Uterus (tissue), 4 donors: Measurements from ENCODE around the gene RAB6A. TPM values are rescaled to one million over a fixed set of nuclear protein-coding genes. Genes with fewer than 3 reads are reported as not detected.
"Not testable (repeated sequence)": the region's sequence is repeated elsewhere in the genome, so short reads cannot be mapped to it uniquely, and the experiment has no call there.

Experiments
- DNase-seq, 2 donors: peaks; one replicate each; pipeline ENCODE4 v3.0.0-alpha.2; 2019 to 2020
- H3K27ac ChIP-seq, 2 donors: fragments of 200-600 bp; sonication (generic); 1 replicate in 1 of 2; 2 replicates in 1 of 2; pipeline ENCODE4 v1.5.1; 2016 to 2018
- H3K27me3 ChIP-seq, 2 donors: fragments of 200-600 bp; sonication (generic); one replicate each; pipeline ENCODE4 v1.5.1; 2018 to 2019; ENCODE audit warnings: control low read depth in 1 of 2
- H3K36me3 ChIP-seq, 2 donors: fragments of 200-600 bp; sonication (generic); one replicate each; pipeline ENCODE4 v1.5.1; 2019; ENCODE audit warnings: control low read depth in 1 of 2
- H3K4me1 ChIP-seq, 2 donors: fragments of 200-600 bp; sonication (generic); one replicate each; pipeline ENCODE4 v1.5.1; 2018 to 2019; ENCODE audit warnings: control low read depth in 1 of 2
- H3K4me3 ChIP-seq, 2 donors: fragments of 200-600 bp; sonication (generic); 1 replicate in 1 of 2; 2 replicates in 1 of 2; pipeline ENCODE4 v1.5.1; 2018 to 2019; ENCODE audit warnings: mild to moderate bottlenecking in 1 of 2
- H3K9me3 ChIP-seq, 2 donors: fragments of 200-600 bp; sonication (generic); one replicate each; pipeline ENCODE4 v1.5.1; 2019; ENCODE audit warnings: control low read depth in 1 of 2
- CTCF ChIP-seq, 4 experiments: fragments of 200-600 bp in 2 of 4; fragments of 450-650 bp in 2 of 4; sonication (generic) in 2 of 4; IDR thresholded peaks; one replicate each; pipeline ENCODE4 v1.5.1; 2016 to 2019; ENCODE audit warnings: antibody characterized with exemption in 4 of 4, mild to moderate bottlenecking in 2 of 4, moderate library complexity in 1 of 4
- POLR2A ChIP-seq, 2 donors: fragments of 450-650 bp; IDR thresholded peaks; one replicate each; pipeline ENCODE4 v1.6.1; 2016; ENCODE audit warnings: antibody characterized with exemption in 2 of 2, mild to moderate bottlenecking in 1 of 2, moderate library complexity in 1 of 2
- intact Hi-C: fragments of 100-400 bp; cut with DNase I; formaldehyde crosslinking; loops from one replicate; pipeline ENCODE4 v1.15.1; 2023; ENCODE audit warnings: low total_unique reads
- total RNA-seq, 4 donors: library from RNA; depleted of rRNA in 3 of 4; stranded (reverse); fragments of >200 nt in 3 of 4; gene quantifications; one replicate each; pipeline versions ENCODE4 v1.1.0 to v1.2.4, GENCODE V29; 2014 to 2023
- donor health status: DM: yes; HTN: yes; CAD: no.

RAB6A gene
- total RNA-seq, 4 donors from 2014 or later, result 75.9 to 129 (median 119) TPM

GRCh38 chr11:73783483-73784020 is 22.7 kb upstream of the RAB6A start:
- no peaks in the 10 kb centered on the region for H3K36me3 ChIP-seq
- no peak for TF ChIP-seq POLR2A (IDR thresholded peaks at IDR 0.05)
- TF ChIP-seq CTCF (IDR thresholded peaks at IDR 0.05), result no peak
- DNase-seq, result no peak
- H3K9me3 ChIP-seq, result no peaks in the 10 kb centered on the region
- H3K4me3 ChIP-seq, result no peak overlapping the region
- no peaks in the 10 kb centered on the region for H3K27me3 ChIP-seq
- no peaks in the 10 kb centered on the region for H3K4me1 ChIP-seq
- intact Hi-C loops, result no loop called here
- H3K27ac ChIP-seq, result no peak overlapping the region

- TF ChIP-seq CTCF (IDR thresholded peaks at IDR 0.05), result no peak
- no peak for TF ChIP-seq POLR2A (IDR thresholded peaks at IDR 0.05)
- intact Hi-C loops, result no loop called here
- H3K27ac ChIP-seq, result no peak overlapping the region
- no peak for DNase-seq
- H3K36me3 ChIP-seq, result no peaks in the 10 kb centered on the region
- no peak overlapping the region for H3K4me3 ChIP-seq
- H3K4me1 ChIP-seq, result no peaks in the 10 kb centered on the region
- H3K27me3 ChIP-seq, result no peaks in the 10 kb centered on the region
- no peaks in the 10 kb centered on the region for H3K9me3 ChIP-seq
These were observed 20.4 kb upstream of the RAB6A start for GRCh38 chr11:73781303-73781702.

GRCh38 chr11:73779084-73779902 is 18.4 kb upstream of the RAB6A start:
- peak overlapping the region; percentile 93 to 95 for H3K27ac ChIP-seq
- DNase-seq, result peak; percentile 98
- no peaks in the 10 kb centered on the region for H3K9me3 ChIP-seq
- intact Hi-C loops, result no loop called here
- no peaks in the 10 kb centered on the region for H3K36me3 ChIP-seq
- H3K27me3 ChIP-seq, result no peaks in the 10 kb centered on the region
- no peaks in the 10 kb centered on the region for H3K4me1 ChIP-seq
- peak overlapping the region; percentile 48 to 53 for H3K4me3 ChIP-seq
- TF ChIP-seq POLR2A (IDR thresholded peaks at IDR 0.05) (peak; percentile 31 to 65), CTCF (IDR thresholded peaks at IDR 0.05) (peak in 2 of 4 experiments; percentile 6 to 18)

- H3K36me3 ChIP-seq, intact Hi-C loops, H3K4me1 ChIP-seq, H3K27me3 ChIP-seq, H3K9me3 ChIP-seq, H3K27ac ChIP-seq, H3K4me3 ChIP-seq, DNase-seq: not testable (repeated sequence)
These were observed 9.9 kb upstream of the RAB6A start for GRCh38 chr11:73770811-73771210.

GRCh38 chr11:73766763-73767162 is 5.9 kb upstream of the RAB6A start:
- no peak overlapping the region for H3K27ac ChIP-seq
- H3K4me3 ChIP-seq, result no peak overlapping the region
- no peaks in the 10 kb centered on the region for H3K4me1 ChIP-seq
- DNase-seq, result no peak
- H3K9me3 ChIP-seq, result no peaks in the 10 kb centered on the region
- H3K27me3 ChIP-seq, result no peaks in the 10 kb centered on the region
- H3K36me3 ChIP-seq, result no peaks in the 10 kb centered on the region
- TF ChIP-seq CTCF (IDR thresholded peaks at IDR 0.05) (no peak), POLR2A (IDR thresholded peaks at IDR 0.05) (no peak)
- intact Hi-C loops, result no loop called here
